PC-9 (cell line): ENCODE measurements around the gene CASP4.

Experiments
- CTCF ChIP-seq: fragments of 200-600 bp; sonication (generic); conservative IDR thresholded peaks from 2 replicates; pipeline ENCODE4 v1.6.1; 2017; ENCODE audit warnings: mixed run types, antibody characterized with exemption, mild to moderate bottlenecking, moderate library complexity
- EZH2 ChIP-seq: fragments of 200-600 bp; sonication (generic); IDR thresholded peaks from 2 replicates; pipeline ENCODE4 v1.8.0; 2017; ENCODE audit warnings: antibody characterized with exemption, low read depth

DNA sequence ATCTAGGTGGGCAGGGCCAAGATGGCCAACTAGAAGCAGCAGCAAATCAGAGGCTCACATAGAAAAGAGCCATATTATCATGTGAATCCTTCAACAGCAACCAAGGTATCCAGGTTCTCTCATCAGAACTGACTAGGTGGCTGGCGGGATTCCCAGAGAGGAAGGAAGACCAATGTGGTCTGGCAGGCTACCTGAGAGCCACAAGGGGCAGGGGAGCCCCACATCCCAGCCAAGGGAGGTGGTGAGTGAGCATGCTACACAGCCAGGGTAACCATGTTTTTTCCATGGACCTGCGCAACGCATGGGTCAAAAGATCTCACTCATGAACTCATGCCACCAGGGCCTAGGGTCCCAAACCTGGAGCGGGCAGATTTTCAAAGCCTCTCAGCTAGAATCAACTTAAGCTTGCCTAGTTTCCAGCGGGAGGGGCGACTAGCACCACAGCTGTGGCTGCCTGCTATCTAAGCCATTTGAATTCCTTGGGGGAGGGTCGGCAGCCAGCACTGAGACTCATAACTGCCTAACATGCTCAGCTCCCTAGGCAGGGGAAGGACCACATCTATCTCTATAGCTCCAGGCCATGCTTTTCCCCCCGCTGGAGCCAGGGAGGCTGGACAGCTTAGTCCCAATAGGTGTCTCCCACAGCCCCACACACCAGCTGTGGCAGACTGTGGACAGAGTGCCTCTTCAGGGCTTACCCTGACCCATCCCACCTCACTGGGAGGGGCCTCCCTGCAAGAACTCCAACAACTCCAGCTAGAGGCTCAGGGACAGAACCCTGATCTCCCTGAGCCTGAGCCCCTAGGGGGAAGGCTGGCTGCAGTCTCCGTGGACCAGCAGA, 41.4 kb downstream of the CASP4 start:
- no peak for TF ChIP-seq CTCF
- TF ChIP-seq EZH2 = no peak
